ENCODE results near the gene EIF2S2. TPM values are rescaled to one million over a fixed set of nuclear protein-coding genes. Genes with fewer than 3 reads are reported as not detected.

Gene EIF2S2
- total and polyA plus RNA-seq, 4 donors, result 30.8 to 37.9 (median 31.5) TPM

GRCh38 chr20:34105978-34106675, 5.9 kb downstream of the EIF2S2 start:
- Histone ChIP-seq H3K4me1 (ENCODE audit: control insufficient read depth in 4 of 4, insufficient read depth in 4 of 4, low read length in 3 of 4) (peaks cover 6 to 29% (median 13%) of the 10 kb centered on the region in 4 donors), H3K9me3 (ENCODE audit: control insufficient read depth in 4 of 4, low read length in 3 of 4) (no peaks in the 10 kb centered on the region), H3K4me3 (ENCODE audit: low read depth in 1 of 3, low read length in 3 of 3) (no peak overlapping the region), H3K36me3 (ENCODE audit: control insufficient read depth in 4 of 4, insufficient read depth in 3 of 4, low read depth in 1 of 4, low read length in 3 of 4) (peaks cover 4 to 44% (median 36%) of the 10 kb centered on the region in 4 donors), H3K27me3 (ENCODE audit: control insufficient read depth in 4 of 4, insufficient read depth in 4 of 4, low read length in 3 of 4) (no peaks in the 10 kb centered on the region), H3K9ac (ENCODE audit: low read depth in 1 of 2, low read length in 2 of 2) (no peak overlapping the region), H3K27ac (ENCODE audit: low read depth in 1 of 2, low read length in 2 of 2) (no peak overlapping the region)
- DNase-seq (ENCODE audit: low spot score), result no peak
- no peak for TF ChIP-seq RAD21 (IDR thresholded peaks at IDR 0.05)
- 97% methylated on average over 3 of the region's 3 CpGs for WGBS

- no peaks in the 10 kb centered on the region for H3K27me3 ChIP-seq (ENCODE audit: control insufficient read depth in 4 of 4, insufficient read depth in 4 of 4, low read length in 3 of 4)
- TF ChIP-seq HNF4A (conservative IDR thresholded peaks at IDR 0.05) (no peak), NR2F2 (IDR thresholded peaks at IDR 0.05) (no peak), RAD21 (IDR thresholded peaks at IDR 0.05) (no peak)
- H3K4me1 ChIP-seq (ENCODE audit: control insufficient read depth in 4 of 4, insufficient read depth in 4 of 4, low read length in 3 of 4), result peaks cover 2 to 14% (median 5%) of the 10 kb centered on the region in 4 donors
- no peak overlapping the region for H3K9ac ChIP-seq (ENCODE audit: low read depth in 1 of 2, low read length in 2 of 2)
- 84% methylated on average over 3 of the region's 3 CpGs for WGBS
- H3K27ac ChIP-seq (ENCODE audit: low read depth in 1 of 2, low read length in 2 of 2), result no peak overlapping the region
- H3K9me3 ChIP-seq (ENCODE audit: control insufficient read depth in 4 of 4, low read length in 3 of 4), result no peaks in the 10 kb centered on the region
- H3K36me3 ChIP-seq (ENCODE audit: control insufficient read depth in 4 of 4, insufficient read depth in 3 of 4, low read depth in 1 of 4, low read length in 3 of 4), result peaks cover 12 to 55% (median 44%) of the 10 kb centered on the region in 4 donors
- no peak for DNase-seq (ENCODE audit: low spot score)
- no peak overlapping the region for H3K4me3 ChIP-seq (ENCODE audit: low read depth in 1 of 3, low read length in 3 of 3)
Measured at GRCh38 chr20:34104059-34104458, 8.0 kb downstream of the EIF2S2 start.

DNA sequence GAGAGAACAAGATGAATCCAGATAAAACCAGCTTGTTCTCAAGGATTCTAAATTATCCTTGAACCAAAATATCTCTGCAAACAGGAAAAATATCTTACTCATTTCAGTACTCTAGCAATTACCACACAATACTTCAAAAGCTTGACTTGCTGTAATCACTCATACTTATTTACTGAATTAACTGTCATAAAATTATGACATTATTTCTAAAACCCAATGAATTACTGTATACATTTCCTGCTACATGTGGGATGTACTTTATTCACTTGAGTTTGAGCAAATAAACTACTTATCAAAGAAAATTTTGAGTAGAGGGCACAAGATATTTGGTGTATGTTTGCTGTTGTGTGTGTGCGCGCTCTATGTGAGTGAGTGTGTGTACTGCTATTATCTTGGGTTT, 9.7 kb downstream of the EIF2S2 start:
- peaks cover 0 to 2% (median under 1%) of the 10 kb centered on the region in 4 donors for H3K4me1 ChIP-seq (ENCODE audit: control insufficient read depth in 4 of 4, insufficient read depth in 4 of 4, low read length in 3 of 4)
- no peak overlapping the region for H3K27ac ChIP-seq (ENCODE audit: low read depth in 1 of 2, low read length in 2 of 2)
- H3K9ac ChIP-seq (ENCODE audit: low read depth in 1 of 2, low read length in 2 of 2), result no peak overlapping the region
- no peaks in the 10 kb centered on the region for H3K27me3 ChIP-seq (ENCODE audit: control insufficient read depth in 4 of 4, insufficient read depth in 4 of 4, low read length in 3 of 4)
- no peaks in the 10 kb centered on the region for H3K9me3 ChIP-seq (ENCODE audit: control insufficient read depth in 4 of 4, low read length in 3 of 4)
- no peak overlapping the region for H3K4me3 ChIP-seq (ENCODE audit: low read depth in 1 of 3, low read length in 3 of 3)
- no peak for DNase-seq (ENCODE audit: low spot score)
- H3K36me3 ChIP-seq (ENCODE audit: control insufficient read depth in 4 of 4, insufficient read depth in 3 of 4, low read depth in 1 of 4, low read length in 3 of 4), result peaks cover 18 to 68% (median 48%) of the 10 kb centered on the region in 4 donors
- TF ChIP-seq, protein P1, sequence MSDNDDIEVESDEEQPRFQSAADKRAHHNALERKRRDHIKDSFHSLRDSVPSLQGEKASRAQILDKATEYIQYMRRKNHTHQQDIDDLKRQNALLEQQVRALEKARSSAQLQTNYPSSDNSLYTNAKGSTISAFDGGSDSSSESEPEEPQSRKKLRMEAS (IDR thresholded peaks at IDR 0.05), result no peak
- TF ChIP-seq, protein P2, sequence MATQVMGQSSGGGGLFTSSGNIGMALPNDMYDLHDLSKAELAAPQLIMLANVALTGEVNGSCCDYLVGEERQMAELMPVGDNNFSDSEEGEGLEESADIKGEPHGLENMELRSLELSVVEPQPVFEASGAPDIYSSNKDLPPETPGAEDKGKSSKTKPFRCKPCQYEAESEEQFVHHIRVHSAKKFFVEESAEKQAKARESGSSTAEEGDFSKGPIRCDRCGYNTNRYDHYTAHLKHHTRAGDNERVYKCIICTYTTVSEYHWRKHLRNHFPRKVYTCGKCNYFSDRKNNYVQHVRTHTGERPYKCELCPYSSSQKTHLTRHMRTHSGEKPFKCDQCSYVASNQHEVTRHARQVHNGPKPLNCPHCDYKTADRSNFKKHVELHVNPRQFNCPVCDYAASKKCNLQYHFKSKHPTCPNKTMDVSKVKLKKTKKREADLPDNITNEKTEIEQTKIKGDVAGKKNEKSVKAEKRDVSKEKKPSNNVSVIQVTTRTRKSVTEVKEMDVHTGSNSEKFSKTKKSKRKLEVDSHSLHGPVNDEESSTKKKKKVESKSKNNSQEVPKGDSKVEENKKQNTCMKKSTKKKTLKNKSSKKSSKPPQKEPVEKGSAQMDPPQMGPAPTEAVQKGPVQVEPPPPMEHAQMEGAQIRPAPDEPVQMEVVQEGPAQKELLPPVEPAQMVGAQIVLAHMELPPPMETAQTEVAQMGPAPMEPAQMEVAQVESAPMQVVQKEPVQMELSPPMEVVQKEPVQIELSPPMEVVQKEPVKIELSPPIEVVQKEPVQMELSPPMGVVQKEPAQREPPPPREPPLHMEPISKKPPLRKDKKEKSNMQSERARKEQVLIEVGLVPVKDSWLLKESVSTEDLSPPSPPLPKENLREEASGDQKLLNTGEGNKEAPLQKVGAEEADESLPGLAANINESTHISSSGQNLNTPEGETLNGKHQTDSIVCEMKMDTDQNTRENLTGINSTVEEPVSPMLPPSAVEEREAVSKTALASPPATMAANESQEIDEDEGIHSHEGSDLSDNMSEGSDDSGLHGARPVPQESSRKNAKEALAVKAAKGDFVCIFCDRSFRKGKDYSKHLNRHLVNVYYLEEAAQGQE (IDR thresholded peaks at IDR 0.05), result no peak
- TF ChIP-seq TAF1 (conservative IDR thresholded peaks at IDR 0.05) (no peak), YY1 (IDR thresholded peaks at IDR 0.05) (no peak), CTCF (IDR thresholded peaks at IDR 0.05; ENCODE audit: low read depth, low read length, missing input control) (no peak), RAD21 (IDR thresholded peaks at IDR 0.05) (no peak), RXRA (IDR thresholded peaks at IDR 0.05) (no peak), FOXA1 (IDR thresholded peaks at IDR 0.05) (no peak), FOXA2 (IDR thresholded peaks at IDR 0.05) (no peak), SP1 (IDR thresholded peaks at IDR 0.05) (no peak), EGR1 (IDR thresholded peaks at IDR 0.05; ENCODE audit: low read depth in 2 of 2) (no peak), HNF4A (conservative IDR thresholded peaks at IDR 0.05) (no peak), NR2F2 (IDR thresholded peaks at IDR 0.05) (no peak), ZBTB33 (IDR thresholded peaks at IDR 0.05) (no peak), HNF4G (IDR thresholded peaks at IDR 0.05) (no peak)
- WGBS, result 100% methylated on average over 2 of the region's 2 CpGs

All from liver (tissue), 9 donors.